ENCODE measurements around the gene PTPRR. TPM values are rescaled to one million over a fixed set of nuclear protein-coding genes. Genes with fewer than 3 reads are reported as not detected.
A peak's percentile ranks its signal among the peaks of the same experiment; 100 is the strongest.

Gene PTPRR
- total and polyA plus RNA-seq, 12 donors: 0.20 to 1.7 (median 0.74) TPM

DNA sequence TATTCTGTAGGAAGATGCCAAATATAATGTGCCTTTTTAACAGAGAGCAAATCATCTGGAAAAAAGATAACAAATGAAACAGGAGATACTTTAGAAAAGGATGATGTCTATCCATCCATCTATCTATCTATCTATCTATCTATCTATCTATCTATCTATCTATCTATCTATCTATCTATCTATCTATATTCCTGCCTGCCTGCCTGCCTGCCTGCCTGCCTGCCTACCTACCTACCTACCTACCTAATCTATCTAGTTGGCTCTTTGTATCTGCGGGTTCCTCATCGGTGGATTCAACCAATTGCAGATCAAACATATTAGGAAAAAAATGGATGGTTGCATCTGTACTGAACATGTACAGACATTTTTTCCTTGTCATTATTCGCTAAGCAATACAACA lies 294.4 kb downstream of the PTPRR start:
- DNase-seq (no peak), ATAC-seq (no peak)
- Histone ChIP-seq H3K36me3 (peaks cover 0 to 11% (median 0%) of the 10 kb centered on the region in 9 donors), H3K27me3 (no peaks in the 10 kb centered on the region), H3K4me3 (no peak overlapping the region), H3K27ac (no peak overlapping the region), H3K9me3 (no peaks in the 10 kb centered on the region), H3K4me1 (peaks cover 0 to 23% (median 3%) of the 10 kb centered on the region in 9 donors)
- WGBS, 2 donors: 83 to 94% methylated on average over 3 of the region's 3 CpGs
- intact Hi-C loops (cut with DNase I): no loop called here
- TF ChIP-seq, protein P1, sequence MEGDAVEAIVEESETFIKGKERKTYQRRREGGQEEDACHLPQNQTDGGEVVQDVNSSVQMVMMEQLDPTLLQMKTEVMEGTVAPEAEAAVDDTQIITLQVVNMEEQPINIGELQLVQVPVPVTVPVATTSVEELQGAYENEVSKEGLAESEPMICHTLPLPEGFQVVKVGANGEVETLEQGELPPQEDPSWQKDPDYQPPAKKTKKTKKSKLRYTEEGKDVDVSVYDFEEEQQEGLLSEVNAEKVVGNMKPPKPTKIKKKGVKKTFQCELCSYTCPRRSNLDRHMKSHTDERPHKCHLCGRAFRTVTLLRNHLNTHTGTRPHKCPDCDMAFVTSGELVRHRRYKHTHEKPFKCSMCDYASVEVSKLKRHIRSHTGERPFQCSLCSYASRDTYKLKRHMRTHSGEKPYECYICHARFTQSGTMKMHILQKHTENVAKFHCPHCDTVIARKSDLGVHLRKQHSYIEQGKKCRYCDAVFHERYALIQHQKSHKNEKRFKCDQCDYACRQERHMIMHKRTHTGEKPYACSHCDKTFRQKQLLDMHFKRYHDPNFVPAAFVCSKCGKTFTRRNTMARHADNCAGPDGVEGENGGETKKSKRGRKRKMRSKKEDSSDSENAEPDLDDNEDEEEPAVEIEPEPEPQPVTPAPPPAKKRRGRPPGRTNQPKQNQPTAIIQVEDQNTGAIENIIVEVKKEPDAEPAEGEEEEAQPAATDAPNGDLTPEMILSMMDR (IDR thresholded peaks at IDR 0.05): no peak

DNA sequence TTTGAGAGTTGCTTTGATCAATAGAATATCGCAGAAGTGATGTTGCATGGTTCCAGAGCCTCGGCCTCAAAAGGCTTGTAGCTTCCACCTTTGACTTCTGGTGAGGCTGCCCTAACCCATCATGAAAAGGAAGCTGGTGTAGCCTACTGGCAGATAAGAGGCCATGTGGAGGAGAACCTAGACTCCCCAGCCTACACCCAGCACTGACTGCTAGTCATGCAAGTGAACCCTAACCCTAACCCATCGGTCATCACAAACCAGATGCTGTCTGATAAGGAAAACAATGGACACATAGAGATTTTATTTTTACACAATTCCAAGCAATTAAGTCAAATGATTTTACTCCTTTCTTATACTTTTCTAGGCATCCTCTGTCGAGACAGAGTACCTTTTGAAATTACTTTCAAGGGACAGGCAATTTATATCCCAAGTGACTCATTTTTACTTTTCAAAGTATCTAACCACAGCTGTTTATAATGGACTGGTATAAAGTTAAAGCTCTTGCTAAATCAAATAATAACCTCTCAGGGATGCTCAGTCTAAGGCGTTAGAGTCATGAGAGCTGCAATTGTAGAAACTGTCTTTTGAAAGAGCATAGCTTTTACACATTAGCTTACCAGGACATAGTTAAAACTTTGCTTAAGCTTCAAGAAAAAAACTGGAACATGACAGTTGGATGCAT lies 300.9 kb downstream of the PTPRR start:
- no peaks in the 10 kb centered on the region for H3K9me3 ChIP-seq
- no peaks in the 10 kb centered on the region for H3K27me3 ChIP-seq
- intact Hi-C loops (cut with DNase I): loop anchor here in 2 of 10 donors (10.0 kb wide), 1 partner anchor 45 kb away; no protein-coding TSS in a partner anchor
- no peak for DNase-seq
- TF ChIP-seq, protein P1 (IDR thresholded peaks at IDR 0.05): no peak
- no peak overlapping the region for H3K4me3 ChIP-seq
- peaks cover 0 to 40% (median 3%) of the 10 kb centered on the region in 9 donors for H3K4me1 ChIP-seq
- WGBS, 2 donors: 79 to 84% methylated on average over 5 of the region's 5 CpGs
- peaks cover 0 to 13% (median 0%) of the 10 kb centered on the region in 9 donors for H3K36me3 ChIP-seq
- H3K27ac ChIP-seq: peak overlapping the region in 2 of 10 donors; percentile 3 to 19
- no peak for ATAC-seq

DNA sequence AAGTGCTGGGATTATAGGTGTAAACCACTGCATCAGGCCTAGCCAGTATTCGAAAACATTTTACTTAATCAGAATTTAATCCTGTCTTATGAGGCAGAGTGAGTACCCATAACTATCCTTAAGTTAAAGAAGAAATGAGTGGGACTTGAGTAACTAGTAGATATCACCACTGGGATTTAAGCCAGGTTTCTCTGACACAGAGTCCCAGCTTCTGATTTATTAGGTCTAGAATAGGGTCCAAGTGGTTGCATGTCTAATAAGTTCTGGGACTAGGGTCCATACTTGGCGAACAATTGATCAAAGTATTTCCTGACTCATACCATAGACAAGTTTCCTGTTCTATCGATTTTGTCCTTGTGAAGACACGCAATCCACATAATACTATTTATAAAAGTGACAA lies 302.2 kb downstream of the PTPRR start:
- intact Hi-C loops (cut with DNase I): loop anchor here in 2 of 10 donors (10.0 kb wide), 1 partner anchor 46 kb away; no protein-coding TSS in a partner anchor
- no peak overlapping the region for H3K4me3 ChIP-seq
- H3K9me3 ChIP-seq: no peaks in the 10 kb centered on the region
- WGBS, 2 donors: 82 to 84% methylated on average over 4 of the region's 4 CpGs
- H3K27me3 ChIP-seq: no peaks in the 10 kb centered on the region
- peak overlapping the region in 3 of 10 donors; percentile 2 to 54 (median 10) for H3K27ac ChIP-seq
- peaks cover 0 to 53% (median 3%) of the 10 kb centered on the region in 9 donors for H3K4me1 ChIP-seq
- DNase-seq (no peak), ATAC-seq (no peak)
- TF ChIP-seq, protein P1 (IDR thresholded peaks at IDR 0.05): no peak
- peaks cover 0 to 13% (median 0%) of the 10 kb centered on the region in 9 donors for H3K36me3 ChIP-seq

DNA sequence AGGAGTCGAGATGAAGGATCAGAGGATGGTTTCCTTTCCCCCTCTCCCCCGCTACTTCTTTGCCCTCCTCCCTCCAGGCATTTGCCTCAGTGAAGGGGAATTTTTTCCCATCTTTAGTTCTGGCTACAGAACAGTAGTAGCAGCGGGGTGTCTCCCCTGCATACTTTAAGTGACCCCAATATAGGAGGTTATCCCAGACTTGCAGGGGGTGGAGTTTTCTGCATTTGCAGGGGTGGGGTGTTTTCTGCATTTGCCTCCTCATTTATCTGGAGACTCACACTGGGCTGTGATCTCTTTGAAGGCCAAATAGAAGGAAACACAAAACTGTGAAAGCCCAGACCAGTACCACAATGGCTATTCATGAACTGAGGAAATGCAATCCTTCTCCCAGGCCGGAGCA lies 303.1 kb downstream of the PTPRR start:
- Histone ChIP-seq H3K36me3 (peaks cover 0 to 13% (median 0%) of the 10 kb centered on the region in 9 donors), H3K27ac (peak overlapping the region in 2 of 10 donors; percentile 36 to 54), H3K9me3 (no peaks in the 10 kb centered on the region), H3K4me1 (peaks cover 0 to 62% (median 3%) of the 10 kb centered on the region in 9 donors), H3K27me3 (no peaks in the 10 kb centered on the region), H3K4me3 (no peak overlapping the region)
- intact Hi-C loops (cut with DNase I): loop anchor here in 2 of 10 donors (10.0 kb wide), 1 partner anchor 47 kb away; no protein-coding TSS in a partner anchor
- peak in 3 of 8 donors; percentile 31 to 54 (median 49) for ATAC-seq
- 70 to 73% methylated on average over 4 of the region's 4 CpGs for WGBS, 2 donors
- DNase-seq: no peak
- TF ChIP-seq, protein P1 (IDR thresholded peaks at IDR 0.05): no peak

All from heart right ventricle (tissue), 16 donors.